Esophagus squamous epithelium (tissue), 4 donors: Measurements from ENCODE around the gene GAB2.

Experiments used
- POLR2A ChIP-seq, 4 donors: fragments of 450-650 bp; IDR thresholded peaks; one replicate each; pipeline ENCODE4 v1.6.1; 2017; ENCODE audit warnings: antibody characterized with exemption in 4 of 4, mild to moderate bottlenecking in 4 of 4, moderate library complexity in 3 of 4
- TF ChIP-seq, protein P1 (sequence below), 6 experiments: fragments of 450-650 bp in 4 of 6; fragments of 200-600 bp in 2 of 6; sonication (generic) in 2 of 6; IDR thresholded peaks; one replicate each; pipeline ENCODE4 v1.5.1; 2016 to 2019; ENCODE audit warnings: antibody characterized with exemption in 6 of 6, mild to moderate bottlenecking in 4 of 6, moderate library complexity in 4 of 6

DNA sequence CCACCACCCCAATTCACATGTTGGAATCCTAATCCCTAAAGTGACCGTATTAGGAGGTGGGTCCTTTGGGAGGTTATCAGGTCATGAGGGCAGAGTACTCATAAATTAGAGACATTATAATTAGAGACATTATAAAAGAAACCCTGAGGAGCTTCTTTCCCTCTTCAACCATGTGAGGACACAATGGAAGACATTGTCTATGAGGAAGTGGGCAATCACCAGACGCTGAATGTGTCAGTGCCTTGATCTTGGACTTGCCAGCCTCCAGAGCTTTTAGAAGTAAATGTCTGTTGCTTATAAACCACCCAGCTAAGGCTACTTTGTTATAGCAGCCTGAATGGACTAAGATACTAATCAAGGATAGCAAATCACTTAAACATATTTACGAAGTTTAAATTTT, 14.8 kb downstream of the GAB2 start:
- TF ChIP-seq POLR2A (IDR thresholded peaks at IDR 0.05) = no peak
- TF ChIP-seq, protein P1, sequence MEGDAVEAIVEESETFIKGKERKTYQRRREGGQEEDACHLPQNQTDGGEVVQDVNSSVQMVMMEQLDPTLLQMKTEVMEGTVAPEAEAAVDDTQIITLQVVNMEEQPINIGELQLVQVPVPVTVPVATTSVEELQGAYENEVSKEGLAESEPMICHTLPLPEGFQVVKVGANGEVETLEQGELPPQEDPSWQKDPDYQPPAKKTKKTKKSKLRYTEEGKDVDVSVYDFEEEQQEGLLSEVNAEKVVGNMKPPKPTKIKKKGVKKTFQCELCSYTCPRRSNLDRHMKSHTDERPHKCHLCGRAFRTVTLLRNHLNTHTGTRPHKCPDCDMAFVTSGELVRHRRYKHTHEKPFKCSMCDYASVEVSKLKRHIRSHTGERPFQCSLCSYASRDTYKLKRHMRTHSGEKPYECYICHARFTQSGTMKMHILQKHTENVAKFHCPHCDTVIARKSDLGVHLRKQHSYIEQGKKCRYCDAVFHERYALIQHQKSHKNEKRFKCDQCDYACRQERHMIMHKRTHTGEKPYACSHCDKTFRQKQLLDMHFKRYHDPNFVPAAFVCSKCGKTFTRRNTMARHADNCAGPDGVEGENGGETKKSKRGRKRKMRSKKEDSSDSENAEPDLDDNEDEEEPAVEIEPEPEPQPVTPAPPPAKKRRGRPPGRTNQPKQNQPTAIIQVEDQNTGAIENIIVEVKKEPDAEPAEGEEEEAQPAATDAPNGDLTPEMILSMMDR (IDR thresholded peaks at IDR 0.05) = no peak
